ENCODE measurements around the gene ACVR1B.
A peak's percentile ranks its signal among the peaks of the same experiment; 100 is the strongest.

DNA sequence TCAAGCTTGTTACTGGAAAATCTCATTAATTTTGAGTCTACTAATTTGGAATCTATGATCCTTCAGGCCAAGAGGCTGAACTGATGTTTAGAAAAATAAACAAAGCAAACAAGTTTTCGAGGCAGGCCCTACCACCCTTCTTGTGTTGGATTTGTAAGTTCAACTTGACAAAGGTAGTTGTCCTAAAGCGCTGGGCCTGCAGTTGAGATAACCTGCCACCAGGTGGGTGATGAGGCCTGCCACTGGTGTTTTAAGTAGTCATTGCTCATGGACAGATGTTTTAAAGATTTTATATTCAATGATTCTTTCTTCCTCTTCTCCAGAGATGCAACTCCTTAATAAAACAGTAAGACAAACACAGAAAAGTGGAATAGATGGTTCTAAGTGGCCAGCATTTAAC is 24.8 kb upstream of the ACVR1B start:
- TF ChIP-seq, protein P1, sequence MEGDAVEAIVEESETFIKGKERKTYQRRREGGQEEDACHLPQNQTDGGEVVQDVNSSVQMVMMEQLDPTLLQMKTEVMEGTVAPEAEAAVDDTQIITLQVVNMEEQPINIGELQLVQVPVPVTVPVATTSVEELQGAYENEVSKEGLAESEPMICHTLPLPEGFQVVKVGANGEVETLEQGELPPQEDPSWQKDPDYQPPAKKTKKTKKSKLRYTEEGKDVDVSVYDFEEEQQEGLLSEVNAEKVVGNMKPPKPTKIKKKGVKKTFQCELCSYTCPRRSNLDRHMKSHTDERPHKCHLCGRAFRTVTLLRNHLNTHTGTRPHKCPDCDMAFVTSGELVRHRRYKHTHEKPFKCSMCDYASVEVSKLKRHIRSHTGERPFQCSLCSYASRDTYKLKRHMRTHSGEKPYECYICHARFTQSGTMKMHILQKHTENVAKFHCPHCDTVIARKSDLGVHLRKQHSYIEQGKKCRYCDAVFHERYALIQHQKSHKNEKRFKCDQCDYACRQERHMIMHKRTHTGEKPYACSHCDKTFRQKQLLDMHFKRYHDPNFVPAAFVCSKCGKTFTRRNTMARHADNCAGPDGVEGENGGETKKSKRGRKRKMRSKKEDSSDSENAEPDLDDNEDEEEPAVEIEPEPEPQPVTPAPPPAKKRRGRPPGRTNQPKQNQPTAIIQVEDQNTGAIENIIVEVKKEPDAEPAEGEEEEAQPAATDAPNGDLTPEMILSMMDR (IDR thresholded peaks at IDR 0.05; ENCODE audit: low read depth, low read length), result peak; percentile 54
- TF ChIP-seq, protein P2, sequence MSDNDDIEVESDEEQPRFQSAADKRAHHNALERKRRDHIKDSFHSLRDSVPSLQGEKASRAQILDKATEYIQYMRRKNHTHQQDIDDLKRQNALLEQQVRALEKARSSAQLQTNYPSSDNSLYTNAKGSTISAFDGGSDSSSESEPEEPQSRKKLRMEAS (IDR thresholded peaks at IDR 0.05; ENCODE audit: low read depth, low read length), result no peak
- no peak for TF ChIP-seq POLR2A (IDR thresholded peaks at IDR 0.05; ENCODE audit: extremely low read depth, insufficient read length)
